ENCODE data around the gene MT1H. TPM values are rescaled to one million over a fixed set of nuclear protein-coding genes. Genes with fewer than 3 reads are reported as not detected.

Gene MT1H
- total RNA-seq, 1 experiment from 2014 or later: not detected

- BruUV-seq (replicated peaks): no TSS peak
- H3K27me3 ChIP-seq (ENCODE audit: insufficient read depth, low read depth): 0 out of 2 replicates have a peak, but pooled peaks cover 3% of the 10 kb centered on the region
- intact Hi-C loops (cut with micrococcal nuclease; ENCODE audit: unreplicated experiment): no loop called here
- DNase-seq: no peak
- CTCF ChIA-PET: no interaction called here
- H4K20me1 ChIP-seq (ENCODE audit: insufficient read depth): peaks cover 5% of the 10 kb centered on the region; the same call in 1 of the 2 replicates
- H3K4me3 ChIP-seq: no peak within 1 kb of the TSS
- H3K9me2 ChIP-seq (ENCODE audit: insufficient read depth): no peaks in the 10 kb centered on the region
- peaks cover 30% of the 10 kb centered on the region for H3K4me1 ChIP-seq (replicated peaks; ENCODE audit: insufficient read depth)
- peaks cover 36% of the 10 kb centered on the region; the same call in 1 of the 2 replicates for H3F3A ChIP-seq (ENCODE audit: insufficient read depth, low read depth)
- no peaks in the 10 kb centered on the region for H3K79me2 ChIP-seq (ENCODE audit: low read depth)
- no peak within 1 kb of the TSS for H3K4me2 ChIP-seq
- POLR2A ChIA-PET (ENCODE audit: unreplicated experiment): no interaction called here
- no peak within 1 kb of the TSS for H3K27ac ChIP-seq
- no peaks in the 10 kb centered on the region for H3K9me3 ChIP-seq (ENCODE audit: insufficient read depth, low read depth)
- no peak for TF ChIP-seq CTCF (conservative IDR thresholded peaks at IDR 0.05)
- no peak for TF ChIP-seq EZH2 (IDR thresholded peaks at IDR 0.05; ENCODE audit: low read depth)
- no peaks in the 10 kb centered on the region for H3K36me3 ChIP-seq (ENCODE audit: low read depth)
- H2AFZ ChIP-seq: no peak within 1 kb of the TSS
Measured at GRCh38 chr16:56651586-56651985, 18.0 kb upstream of the MT1H start, which contains the start of gene MT1B. Gene MT1B (plus strand): TSS chr16:56651886. CDS start chr16:56651954, 68 bp downstream.

GRCh38 chr16:56652600-56652999, 17.0 kb upstream of the MT1H start:
- no peak overlapping the region for H3K4me3 ChIP-seq
- H3K27me3 ChIP-seq (ENCODE audit: insufficient read depth, low read depth): 0 out of 2 replicates have a peak, but pooled peaks cover 3% of the 10 kb centered on the region
- no peak for TF ChIP-seq EZH2 (IDR thresholded peaks at IDR 0.05; ENCODE audit: low read depth)
- no peak for TF ChIP-seq CTCF (conservative IDR thresholded peaks at IDR 0.05)
- ChIA-PET CTCF (no interaction called here), POLR2A (ENCODE audit: unreplicated experiment) (no interaction called here)
- peaks cover 5% of the 10 kb centered on the region; the same call in 1 of the 2 replicates for H4K20me1 ChIP-seq (ENCODE audit: insufficient read depth)
- H3K4me2 ChIP-seq: no peak overlapping the region
- H3K79me2 ChIP-seq (ENCODE audit: low read depth): no peaks in the 10 kb centered on the region
- no peaks in the 10 kb centered on the region for H3K9me3 ChIP-seq (ENCODE audit: insufficient read depth, low read depth)
- H3K4me1 ChIP-seq (replicated peaks; ENCODE audit: insufficient read depth): peaks cover 30% of the 10 kb centered on the region
- no peak overlapping the region for H2AFZ ChIP-seq
- no peaks in the 10 kb centered on the region for H3K36me3 ChIP-seq (ENCODE audit: low read depth)
- DNase-seq: no peak
- H3K27ac ChIP-seq: no peak overlapping the region
- BruUV-seq (replicated peaks): no TSS peak
- H3K9me2 ChIP-seq (ENCODE audit: insufficient read depth): no peaks in the 10 kb centered on the region
- H3F3A ChIP-seq (ENCODE audit: insufficient read depth, low read depth): peaks cover 36% of the 10 kb centered on the region; the same call in 1 of the 2 replicates
- intact Hi-C loops (cut with micrococcal nuclease; ENCODE audit: unreplicated experiment): no loop called here

GRCh38 chr16:56653218-56653617, 16.4 kb upstream of the MT1H start:
- intact Hi-C loops (cut with micrococcal nuclease; ENCODE audit: unreplicated experiment): no loop called here
- no peaks in the 10 kb centered on the region for H3K79me2 ChIP-seq (ENCODE audit: low read depth)
- H4K20me1 ChIP-seq (ENCODE audit: insufficient read depth): peaks cover 5% of the 10 kb centered on the region; the same call in 1 of the 2 replicates
- no peak overlapping the region for H2AFZ ChIP-seq
- no peak overlapping the region for H3K4me2 ChIP-seq
- CTCF ChIA-PET: no interaction called here
- DNase-seq: no peak
- H3K36me3 ChIP-seq (ENCODE audit: low read depth): no peaks in the 10 kb centered on the region
- no peaks in the 10 kb centered on the region for H3K9me3 ChIP-seq (ENCODE audit: insufficient read depth, low read depth)
- POLR2A ChIA-PET (ENCODE audit: unreplicated experiment): interaction anchor here (0.6 to 0.7 kb wide), 2 partner anchors 49 to 1007 kb away, joined by 3 to 11 read pairs; no protein-coding TSS in a partner anchor
- BruUV-seq (replicated peaks): no TSS peak
- no peaks in the 10 kb centered on the region for H3K9me2 ChIP-seq (ENCODE audit: insufficient read depth)
- no peak overlapping the region for H3K4me3 ChIP-seq
- no peak overlapping the region for H3K27ac ChIP-seq
- no peak for TF ChIP-seq CTCF (conservative IDR thresholded peaks at IDR 0.05)
- no peak for TF ChIP-seq EZH2 (IDR thresholded peaks at IDR 0.05; ENCODE audit: low read depth)
- peaks cover 34% of the 10 kb centered on the region for H3K4me1 ChIP-seq (replicated peaks; ENCODE audit: insufficient read depth)
- H3F3A ChIP-seq (ENCODE audit: insufficient read depth, low read depth): peaks cover 36% of the 10 kb centered on the region; the same call in 1 of the 2 replicates
- H3K27me3 ChIP-seq (ENCODE audit: insufficient read depth, low read depth): peaks cover 8% of the 10 kb centered on the region; the same call in 1 of the 2 replicates

Data from PC-9 (cell line).